RWPE2 (cell line): Measurements from ENCODE around the gene SMARCA4.

ENCODE experiments used
- ATAC-seq: fragments of 200-7000 bp; cut with Tn5 transposase; 3 replicates; pipeline ENCODE4 v1.9.1; 2021; ENCODE audit warnings: low read depth
- DNase-seq: peaks from one replicate; pipeline ENCODE4 v3.0.0-alpha.2; 2020; ENCODE audit warnings: low spot score
- H3K27ac ChIP-seq: fragments of 450-650 bp; 2 replicates; pipeline ENCODE4 v1.5.1; 2017; ENCODE audit warnings: mild to moderate bottlenecking; ENCODE audit not compliant: poor library complexity, severe bottlenecking
- H3K27me3 ChIP-seq: fragments of 250-450 bp; sonication (Bioruptor Pico); 2 replicates; pipeline ENCODE4 v1.5.1; 2021; ENCODE audit warnings: mild to moderate bottlenecking, moderate library complexity; ENCODE audit not compliant: insufficient read depth, poor library complexity, severe bottlenecking
- H3K36me3 ChIP-seq: fragments of 250-450 bp; sonication (Bioruptor Pico); 2 replicates; pipeline ENCODE4 v1.5.1; 2020; ENCODE audit warnings: low read depth, mild to moderate bottlenecking, moderate library complexity
- H3K4me1 ChIP-seq: fragments of 250-450 bp; sonication (Bioruptor Pico); 2 replicates; pipeline ENCODE4 v1.5.1; 2021; ENCODE audit warnings: mild to moderate bottlenecking, moderate library complexity; ENCODE audit not compliant: insufficient read depth, poor library complexity, severe bottlenecking
- H3K4me3 ChIP-seq: fragments of 250-450 bp; sonication (Bioruptor Pico); 2 replicates; pipeline ENCODE4 v1.5.1; 2021; ENCODE audit warnings: mild to moderate bottlenecking, moderate library complexity; ENCODE audit not compliant: severe bottlenecking
- H3K9me3 ChIP-seq: fragments of 250-450 bp; sonication (Bioruptor Pico); 2 replicates; pipeline ENCODE4 v1.5.1; 2021; ENCODE audit warnings: mild to moderate bottlenecking, moderate library complexity; ENCODE audit not compliant: severe bottlenecking
- CTCF ChIP-seq: fragments of 450-650 bp; IDR thresholded peaks from one replicate; pipeline ENCODE4 v1.5.1; 2017; ENCODE audit warnings: mild to moderate bottlenecking, moderate library complexity; ENCODE audit not compliant: poor library complexity, severe bottlenecking

The SMARCA4 gene

DNA sequence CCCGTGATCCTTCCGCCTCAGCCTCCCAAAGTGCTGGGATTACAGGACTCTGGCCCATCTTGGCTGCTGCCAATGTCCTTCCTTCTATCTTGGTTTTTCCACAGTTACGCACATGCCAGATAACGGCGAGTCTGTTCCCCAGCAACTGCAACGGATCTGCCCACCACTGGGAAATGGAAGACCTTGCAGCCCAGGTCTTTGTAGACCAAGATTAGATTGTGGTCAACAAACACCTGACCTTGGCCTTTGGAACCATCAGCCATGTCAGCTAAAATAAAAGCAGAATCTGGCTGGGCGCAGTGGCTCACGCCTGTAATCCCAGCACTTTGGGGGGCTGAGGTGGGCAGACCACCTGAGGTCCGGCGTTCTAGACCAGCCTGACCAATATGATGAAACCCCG lies 118.1 kb downstream of the SMARCA4 start:
- peaks cover 4% of the 10 kb centered on the region for H3K4me1 ChIP-seq
- TF ChIP-seq CTCF, result no peak
- H3K4me3 ChIP-seq, result no peak overlapping the region
- no peak overlapping the region for H3K27ac ChIP-seq
- no peaks in the 10 kb centered on the region for H3K27me3 ChIP-seq
- H3K36me3 ChIP-seq, result no peaks in the 10 kb centered on the region
- ATAC-seq, result no peak
- H3K9me3 ChIP-seq, result no peaks in the 10 kb centered on the region
- DNase-seq, result no peak

- no peak for ATAC-seq
These were observed 119.2 kb downstream of the SMARCA4 start for GRCh38 chr19:11079999-11080398.

GRCh38 chr19:11087870-11088505 lies 127.2 kb downstream of the SMARCA4 start:
- no peaks in the 10 kb centered on the region for H3K27me3 ChIP-seq
- no peaks in the 10 kb centered on the region for H3K9me3 ChIP-seq
- H3K4me1 ChIP-seq, result peaks cover 38% of the 10 kb centered on the region
- ATAC-seq, result no peak
- H3K4me3 ChIP-seq, result no peak overlapping the region
- TF ChIP-seq CTCF, result no peak
- H3K27ac ChIP-seq, result peak overlapping the region; percentile 97
- H3K36me3 ChIP-seq, result peaks cover 35% of the 10 kb centered on the region
- DNase-seq, result no peak

More at GRCh38 chr19:11079999-11080398, 119.2 kb downstream of the SMARCA4 start:
- Histone ChIP-seq H3K27me3 (no peaks in the 10 kb centered on the region), H3K36me3 (no peaks in the 10 kb centered on the region), H3K27ac (no peak overlapping the region), H3K9me3 (no peaks in the 10 kb centered on the region), H3K4me3 (no peak overlapping the region), H3K4me1 (peaks cover 15% of the 10 kb centered on the region)
- no peak for DNase-seq
- TF ChIP-seq CTCF, result no peak

DNA sequence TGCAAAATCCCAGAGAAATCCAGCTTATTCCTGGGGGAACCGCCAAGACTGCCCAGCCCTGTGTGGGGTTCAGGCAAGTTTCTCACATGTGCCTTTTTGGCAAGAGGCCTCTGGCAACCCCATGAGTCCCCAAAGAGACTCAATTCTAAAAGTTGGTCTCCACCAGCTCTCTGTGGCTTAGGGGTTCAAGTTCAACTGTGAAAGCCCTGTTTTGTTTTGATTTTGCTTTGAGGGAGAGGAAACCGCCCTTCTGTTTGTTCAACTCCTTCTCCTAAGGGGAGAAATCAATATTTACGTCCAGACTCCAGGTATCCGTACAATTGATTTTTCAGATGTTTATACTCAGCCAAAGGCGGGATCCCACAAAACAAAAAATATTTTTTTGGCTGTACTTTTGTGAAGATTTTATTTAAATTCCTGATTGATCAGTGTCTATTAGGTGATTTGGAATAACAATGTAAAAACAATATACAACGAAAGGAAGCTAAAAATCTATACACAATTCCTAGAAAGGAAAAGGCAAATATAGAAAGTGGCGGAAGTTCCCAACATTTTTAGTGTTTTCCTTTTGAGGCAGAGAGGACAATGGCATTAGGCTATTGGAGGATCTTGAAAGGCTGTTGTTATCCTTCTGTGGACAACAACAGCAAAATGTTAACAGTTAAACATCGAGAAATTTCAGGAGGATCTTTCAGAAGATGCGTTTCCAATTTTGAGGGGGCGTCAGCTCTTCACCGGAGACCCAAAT lies 127.8 kb downstream of the SMARCA4 start:
- ATAC-seq (no peak), DNase-seq (no peak)
- TF ChIP-seq CTCF, result no peak
- Histone ChIP-seq H3K27ac (peak overlapping the region; percentile 97), H3K36me3 (peaks cover 42% of the 10 kb centered on the region), H3K27me3 (no peaks in the 10 kb centered on the region), H3K9me3 (no peaks in the 10 kb centered on the region), H3K4me1 (peaks cover 43% of the 10 kb centered on the region), H3K4me3 (peak overlapping the region; percentile 78)
